C4-2B (cell line): ENCODE measurements around the gene VAC14.
"Not testable (repeated sequence)": the region's sequence is repeated elsewhere in the genome, so short reads cannot be mapped to it uniquely, and the experiment has no call there.

ENCODE experiments used
- H3K27ac ChIP-seq: fragments of 450-650 bp; 2 replicates; pipeline ENCODE4 v1.5.1; 2017
- CTCF ChIP-seq: fragments of 450-650 bp; conservative IDR thresholded peaks from 2 replicates; pipeline ENCODE4 v1.5.1; 2017; ENCODE audit warnings: mild to moderate bottlenecking
- ZFX ChIP-seq: fragments of 450-650 bp; IDR thresholded peaks from 2 replicates; pipeline ENCODE4 v1.6.1; 2017

Gene VAC14

GRCh38 chr16:70676675-70677498, 124.1 kb downstream of the VAC14 start:
- TF ChIP-seq ZFX = no peak
- TF ChIP-seq CTCF = no peak
- no peak overlapping the region for H3K27ac ChIP-seq

GRCh38 chr16:70675851-70676513, 125.0 kb downstream of the VAC14 start:
- no peak overlapping the region for H3K27ac ChIP-seq
- TF ChIP-seq CTCF (no peak), ZFX (no peak)

- H3K27ac ChIP-seq = no peak overlapping the region
- TF ChIP-seq CTCF (no peak), ZFX (no peak)
Observed at GRCh38 chr16:70674221-70675014, 126.5 kb downstream of the VAC14 start.

- H3K27ac ChIP-seq = not testable (repeated sequence)
Observed at GRCh38 chr16:70670938-70671337, 130.0 kb downstream of the VAC14 start.

GRCh38 chr16:70670175-70670574, 130.8 kb downstream of the VAC14 start:
- TF ChIP-seq CTCF = no peak
- no peak for TF ChIP-seq ZFX
- no peak overlapping the region for H3K27ac ChIP-seq

- TF ChIP-seq ZFX (no peak), CTCF (no peak)
- H3K27ac ChIP-seq = no peak overlapping the region
Observed at GRCh38 chr16:70665806-70666735, 134.9 kb downstream of the VAC14 start.

GRCh38 chr16:70665113-70665694, 135.8 kb downstream of the VAC14 start:
- H3K27ac ChIP-seq = no peak overlapping the region

More at GRCh38 chr16:70665113-70665694, 135.8 kb downstream of the VAC14 start:
- TF ChIP-seq CTCF = no peak
- TF ChIP-seq ZFX = no peak
